ENCODE data around the gene RTN4RL1.

The RTN4RL1 gene

DNA sequence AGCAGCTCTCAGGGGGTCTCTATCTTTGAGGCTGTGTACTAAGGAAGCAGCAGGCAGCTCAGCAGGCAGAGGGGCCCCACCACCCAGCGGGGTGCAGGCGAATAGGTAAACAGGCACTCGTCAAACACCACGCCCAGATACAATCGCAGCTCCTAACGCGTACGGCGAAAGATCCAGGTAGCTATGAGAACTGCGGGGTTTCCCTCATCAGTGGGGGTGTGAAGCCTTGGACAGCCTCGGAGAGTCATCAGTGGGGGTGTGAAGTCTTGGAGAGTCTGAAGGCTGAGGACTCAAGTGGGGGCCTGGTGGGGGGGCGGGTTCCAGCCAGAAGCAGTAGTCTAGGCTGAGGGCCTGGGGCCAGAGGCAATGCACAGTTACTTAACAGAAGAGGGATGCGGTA is 69.0 kb downstream of the RTN4RL1 start:
- Histone ChIP-seq H2BK12ac (ENCODE audit: low read length in 2 of 2) (no peak overlapping the region), H2AK5ac (ENCODE audit: low read length, severe bottlenecking) (no peak overlapping the region), H2BK5ac (ENCODE audit: low read depth, low read length, poor library complexity, severe bottlenecking) (no peak overlapping the region), H3K14ac (ENCODE audit: low read length in 2 of 2) (no peak overlapping the region), H3K4me1 (ENCODE audit: control insufficient read depth, insufficient read depth, low read depth, low read length) (peaks cover 11% of the 10 kb centered on the region), H3K18ac (ENCODE audit: low read depth in 1 of 2, low read length in 2 of 2) (no peak overlapping the region), H3K79me1 (replicated peaks; ENCODE audit: low read length, poor library complexity, severe bottlenecking) (no peaks in the 10 kb centered on the region), H2AFZ (ENCODE audit: low read depth, low read length) (no peak overlapping the region), H3K4me3 (ENCODE audit: insufficient read depth in 1 of 2, low read depth in 1 of 2, low read length in 2 of 2) (no peak overlapping the region), H3K36me3 (ENCODE audit: control insufficient read depth in 1 of 2, insufficient read depth in 2 of 2, low read depth in 1 of 2, low read length in 2 of 2) (no peaks in the 10 kb centered on the region), H3K27ac (ENCODE audit: low read length, poor library complexity, severe bottlenecking) (no peak overlapping the region), H2BK120ac (ENCODE audit: low read depth, low read length) (no peak overlapping the region), H3K9ac (ENCODE audit: low read length) (no peak overlapping the region), H4K91ac (ENCODE audit: low read length) (no peak overlapping the region), H3K23ac (ENCODE audit: low read length in 2 of 2) (no peak overlapping the region), H3K4ac (ENCODE audit: low read depth in 1 of 2, low read length in 2 of 2) (no peak overlapping the region), H2BK15ac (ENCODE audit: low read depth, poor library complexity, severe bottlenecking) (no peak overlapping the region), H3K4me2 (ENCODE audit: low read length, poor library complexity, severe bottlenecking) (no peak overlapping the region), H3K9me3 (ENCODE audit: control insufficient read depth, low read length) (no peaks in the 10 kb centered on the region), H3K27me3 (ENCODE audit: control insufficient read depth in 1 of 2, insufficient read depth in 1 of 2, low read length in 2 of 2) (peaks cover 4 to 15% of the 10 kb centered on the region in 2 experiments), H4K8ac (ENCODE audit: low read length) (no peak overlapping the region)
- no peak for DNase-seq
- WGBS, result 62% methylated on average over 13 of the region's 13 CpGs

DNA sequence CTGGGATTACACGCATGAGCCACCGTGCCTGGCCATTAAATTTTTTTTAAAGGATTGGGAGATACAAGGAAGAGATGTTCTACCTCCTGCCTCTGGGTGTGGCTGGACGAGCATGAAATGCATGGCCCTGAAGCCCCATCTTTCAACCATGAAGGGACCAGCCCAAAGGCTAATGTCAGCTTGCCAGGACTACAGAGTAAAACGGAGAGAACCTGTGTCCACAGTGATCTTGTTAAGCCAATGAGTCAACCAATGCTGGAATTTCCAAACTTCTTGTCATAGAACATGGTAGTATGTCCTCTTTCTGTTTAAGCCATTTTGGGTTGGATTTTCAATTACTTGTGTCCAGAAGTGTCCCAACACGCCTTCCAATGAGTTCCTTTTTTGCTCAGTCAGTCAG is 71.3 kb downstream of the RTN4RL1 start:
- no peak overlapping the region for H3K4me3 ChIP-seq (ENCODE audit: insufficient read depth in 1 of 2, low read depth in 1 of 2, low read length in 2 of 2)
- no peak overlapping the region for H4K91ac ChIP-seq (ENCODE audit: low read length)
- no peak overlapping the region for H2BK15ac ChIP-seq (ENCODE audit: low read depth, poor library complexity, severe bottlenecking)
- WGBS, result 80% methylated on average over 5 of the region's 5 CpGs
- H3K23ac ChIP-seq (ENCODE audit: low read length in 2 of 2), result no peak overlapping the region
- H3K79me1 ChIP-seq (replicated peaks; ENCODE audit: low read length, poor library complexity, severe bottlenecking), result no peaks in the 10 kb centered on the region
- no peaks in the 10 kb centered on the region for H3K9me3 ChIP-seq (ENCODE audit: control insufficient read depth, low read length)
- no peak overlapping the region for H3K18ac ChIP-seq (ENCODE audit: low read depth in 1 of 2, low read length in 2 of 2)
- peaks cover 4 to 15% of the 10 kb centered on the region in 2 experiments for H3K27me3 ChIP-seq (ENCODE audit: control insufficient read depth in 1 of 2, insufficient read depth in 1 of 2, low read length in 2 of 2)
- H3K4ac ChIP-seq (ENCODE audit: low read depth in 1 of 2, low read length in 2 of 2), result no peak overlapping the region
- no peak overlapping the region for H3K4me2 ChIP-seq (ENCODE audit: low read length, poor library complexity, severe bottlenecking)
- no peak overlapping the region for H3K27ac ChIP-seq (ENCODE audit: low read length, poor library complexity, severe bottlenecking)
- H2AK5ac ChIP-seq (ENCODE audit: low read length, severe bottlenecking), result no peak overlapping the region
- H3K9ac ChIP-seq (ENCODE audit: low read length), result no peak overlapping the region
- no peak overlapping the region for H2BK12ac ChIP-seq (ENCODE audit: low read length in 2 of 2)
- no peak overlapping the region for H2BK120ac ChIP-seq (ENCODE audit: low read depth, low read length)
- no peak overlapping the region for H2BK5ac ChIP-seq (ENCODE audit: low read depth, low read length, poor library complexity, severe bottlenecking)
- peaks cover 7% of the 10 kb centered on the region for H3K4me1 ChIP-seq (ENCODE audit: control insufficient read depth, insufficient read depth, low read depth, low read length)
- DNase-seq, result no peak
- no peak overlapping the region for H3K14ac ChIP-seq (ENCODE audit: low read length in 2 of 2)
- no peak overlapping the region for H2AFZ ChIP-seq (ENCODE audit: low read depth, low read length)
- no peak overlapping the region for H4K8ac ChIP-seq (ENCODE audit: low read length)
- no peaks in the 10 kb centered on the region for H3K36me3 ChIP-seq (ENCODE audit: control insufficient read depth in 1 of 2, insufficient read depth in 2 of 2, low read depth in 1 of 2, low read length in 2 of 2)

DNA sequence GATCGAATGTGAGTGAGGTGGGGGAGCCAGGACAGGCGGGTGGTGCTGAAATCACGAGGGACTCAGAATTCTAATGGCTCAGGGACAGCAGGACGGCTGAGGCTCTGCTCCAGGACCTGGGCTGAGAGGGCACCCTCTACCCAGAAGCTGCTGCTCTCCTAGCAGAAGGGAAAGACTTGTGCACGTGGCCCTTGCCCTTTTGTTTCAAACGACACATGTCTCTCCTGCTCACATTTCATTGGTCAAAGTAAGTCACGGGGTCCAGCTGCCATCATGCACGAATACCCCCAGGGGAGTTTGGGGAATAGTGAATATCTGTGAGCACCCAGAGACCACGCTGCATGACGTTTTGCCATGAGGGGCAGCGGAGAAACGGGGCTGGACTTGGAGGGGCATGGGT is 73.2 kb downstream of the RTN4RL1 start:
- no peak overlapping the region for H3K4ac ChIP-seq (ENCODE audit: low read depth in 1 of 2, low read length in 2 of 2)
- H4K91ac ChIP-seq (ENCODE audit: low read length), result no peak overlapping the region
- no peak overlapping the region for H3K18ac ChIP-seq (ENCODE audit: low read depth in 1 of 2, low read length in 2 of 2)
- H3K4me2 ChIP-seq (ENCODE audit: low read length, poor library complexity, severe bottlenecking), result no peak overlapping the region
- H2BK15ac ChIP-seq (ENCODE audit: low read depth, poor library complexity, severe bottlenecking), result no peak overlapping the region
- 77% methylated on average over 12 of the region's 12 CpGs for WGBS
- H3K23ac ChIP-seq (ENCODE audit: low read length in 2 of 2), result no peak overlapping the region
- peaks cover 5% of the 10 kb centered on the region for H3K4me1 ChIP-seq (ENCODE audit: control insufficient read depth, insufficient read depth, low read depth, low read length)
- H3K27ac ChIP-seq (ENCODE audit: low read length, poor library complexity, severe bottlenecking), result no peak overlapping the region
- no peak overlapping the region for H2BK120ac ChIP-seq (ENCODE audit: low read depth, low read length)
- no peak overlapping the region for H2AFZ ChIP-seq (ENCODE audit: low read depth, low read length)
- peaks cover 4 to 23% of the 10 kb centered on the region in 2 experiments for H3K27me3 ChIP-seq (ENCODE audit: control insufficient read depth in 1 of 2, insufficient read depth in 1 of 2, low read length in 2 of 2)
- no peak overlapping the region for H2AK5ac ChIP-seq (ENCODE audit: low read length, severe bottlenecking)
- H3K4me3 ChIP-seq (ENCODE audit: insufficient read depth in 1 of 2, low read depth in 1 of 2, low read length in 2 of 2), result no peak overlapping the region
- no peak overlapping the region for H3K14ac ChIP-seq (ENCODE audit: low read length in 2 of 2)
- no peak overlapping the region for H3K9ac ChIP-seq (ENCODE audit: low read length)
- H3K36me3 ChIP-seq (ENCODE audit: control insufficient read depth in 1 of 2, insufficient read depth in 2 of 2, low read depth in 1 of 2, low read length in 2 of 2), result no peaks in the 10 kb centered on the region
- no peak overlapping the region for H4K8ac ChIP-seq (ENCODE audit: low read length)
- no peak overlapping the region for H2BK5ac ChIP-seq (ENCODE audit: low read depth, low read length, poor library complexity, severe bottlenecking)
- no peak overlapping the region for H2BK12ac ChIP-seq (ENCODE audit: low read length in 2 of 2)
- no peak for DNase-seq
- no peaks in the 10 kb centered on the region for H3K79me1 ChIP-seq (replicated peaks; ENCODE audit: low read length, poor library complexity, severe bottlenecking)
- H3K9me3 ChIP-seq (ENCODE audit: control insufficient read depth, low read length), result no peaks in the 10 kb centered on the region

DNA sequence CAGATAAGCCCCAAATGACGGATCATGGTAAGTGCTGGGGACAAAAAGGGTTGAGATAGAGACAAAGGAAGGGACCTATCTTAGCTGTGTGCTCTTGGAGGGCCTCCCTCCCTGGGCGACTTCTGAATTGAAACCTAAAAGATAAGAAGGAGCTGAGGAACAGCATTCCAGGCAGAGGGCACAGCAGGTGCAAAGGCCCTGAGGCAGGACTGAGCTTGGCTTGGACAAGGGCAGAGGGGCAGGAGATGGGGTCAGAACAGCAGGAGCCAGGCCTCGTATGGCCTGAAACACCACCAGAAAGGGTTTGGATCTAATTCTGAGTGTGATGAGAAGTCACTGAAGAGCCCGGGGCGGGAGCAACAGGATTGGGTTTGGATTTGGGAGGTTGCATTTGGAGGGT is 75.4 kb downstream of the RTN4RL1 start:
- no peak overlapping the region for H3K4me2 ChIP-seq (ENCODE audit: low read length, poor library complexity, severe bottlenecking)
- H3K36me3 ChIP-seq (ENCODE audit: control insufficient read depth in 1 of 2, insufficient read depth in 2 of 2, low read depth in 1 of 2, low read length in 2 of 2), result no peaks in the 10 kb centered on the region
- H2BK120ac ChIP-seq (ENCODE audit: low read depth, low read length), result no peak overlapping the region
- H2BK5ac ChIP-seq (ENCODE audit: low read depth, low read length, poor library complexity, severe bottlenecking), result no peak overlapping the region
- no peak overlapping the region for H3K23ac ChIP-seq (ENCODE audit: low read length in 2 of 2)
- H3K14ac ChIP-seq (ENCODE audit: low read length in 2 of 2), result no peak overlapping the region
- no peak overlapping the region for H4K91ac ChIP-seq (ENCODE audit: low read length)
- no peak overlapping the region for H2BK12ac ChIP-seq (ENCODE audit: low read length in 2 of 2)
- H3K4me1 ChIP-seq (ENCODE audit: control insufficient read depth, insufficient read depth, low read depth, low read length), result peaks cover 6% of the 10 kb centered on the region
- H2AFZ ChIP-seq (ENCODE audit: low read depth, low read length), result no peak overlapping the region
- no peak overlapping the region for H3K4ac ChIP-seq (ENCODE audit: low read depth in 1 of 2, low read length in 2 of 2)
- no peak overlapping the region for H4K8ac ChIP-seq (ENCODE audit: low read length)
- H3K27ac ChIP-seq (ENCODE audit: low read length, poor library complexity, severe bottlenecking), result no peak overlapping the region
- no peaks in the 10 kb centered on the region for H3K9me3 ChIP-seq (ENCODE audit: control insufficient read depth, low read length)
- H3K79me1 ChIP-seq (replicated peaks; ENCODE audit: low read length, poor library complexity, severe bottlenecking), result no peaks in the 10 kb centered on the region
- no peak overlapping the region for H3K18ac ChIP-seq (ENCODE audit: low read depth in 1 of 2, low read length in 2 of 2)
- no peak overlapping the region for H3K4me3 ChIP-seq (ENCODE audit: insufficient read depth in 1 of 2, low read depth in 1 of 2, low read length in 2 of 2)
- H3K9ac ChIP-seq (ENCODE audit: low read length), result no peak overlapping the region
- WGBS, result 88% methylated on average over 5 of the region's 5 CpGs
- no peak for DNase-seq
- peaks cover 4 to 23% of the 10 kb centered on the region in 2 experiments for H3K27me3 ChIP-seq (ENCODE audit: control insufficient read depth in 1 of 2, insufficient read depth in 1 of 2, low read length in 2 of 2)
- H2AK5ac ChIP-seq (ENCODE audit: low read length, severe bottlenecking), result no peak overlapping the region
- H2BK15ac ChIP-seq (ENCODE audit: low read depth, poor library complexity, severe bottlenecking), result no peak overlapping the region

All from mesenchymal stem cell (in vitro differentiated cells and primary cell).